K562 (cell line): Measurements from ENCODE around the gene RXRA. TPM values are rescaled to one million over a fixed set of nuclear protein-coding genes. Genes with fewer than 3 reads are reported as not detected.

ENCODE experiments used
- ATAC-seq: fragments of 200-7000 bp; cut with Tn5 transposase; 3 replicates; pipeline ENCODE4 v1.9.1; 2020; ENCODE audit warnings: moderate library complexity
- BruUV-seq: library from RNA; stranded (reverse); fragments of 400-500 nt; replicated peaks from 2 replicates; lab custom pipeline; 2021; lab: Mats Ljungman, UMichigan
- CTCF ChIA-PET: fragments of 300-600 bp; formaldehyde crosslinking; extraction: SDS; loops from one replicate; lab custom pipeline; 2021; ENCODE audit warnings: low intra/inter-chr PET ratio; lab: Yijun Ruan, JAX
- POLR2A ChIA-PET: fragments of 300-600, 350-650 bp; sonication (Branson Sonifier 250); formaldehyde crosslinking; extraction: SDS; loops from one replicate; lab custom pipeline; 2021; ENCODE audit warnings: antibody characterized with exemption, inconsistent platforms; lab: Yijun Ruan, JAX
- DNase-seq, 4 experiments: peaks; one replicate each; pipeline versions ENCODE4 v3.0.0 to v3.0.0-alpha.2; 2011 to 2018; ENCODE audit warnings: low spot score in 3 of 4, mixed read lengths in 3 of 4; ENCODE audit errors: extremely low read depth in 1 of 4
- FAIRE-seq: peaks from 2 replicates; lab custom pipeline; 2011; peaks lifted over from hg19 to GRCh38; lab: Jason Lieb, UNC
- H2AFZ ChIP-seq: 2 replicates; pipeline ENCODE4 v1.6.0; 2011; ENCODE audit warnings: low read depth, low read length, control low read depth, inconsistent platforms
- H3K27ac ChIP-seq: fragments of 200-600 bp; 3 replicates; pipeline ENCODE4 v1.8.0; 2011; ENCODE audit warnings: low read depth, mild to moderate bottlenecking, control low read depth, inconsistent platforms, low read length, moderate library complexity, mixed read lengths; ENCODE audit errors: extremely low read depth
- H3K27me3 ChIP-seq, 2 experiments: fragments of 300-600 bp in 1 of 2; 2 replicates in 1 of 2; 3 replicates in 1 of 2; pipeline versions ENCODE4 v1.6.0 to v1.8.0; 2011; ENCODE audit warnings: inconsistent platforms in 2 of 2, low read length in 2 of 2, mild to moderate bottlenecking in 1 of 2, mixed read lengths in 1 of 2, moderate library complexity in 1 of 2; ENCODE audit not compliant: control insufficient read depth in 2 of 2, insufficient read depth in 2 of 2
- H3K36me3 ChIP-seq: fragments of 300-600 bp; 3 replicates; pipeline ENCODE4 v1.8.0; 2011; ENCODE audit warnings: mild to moderate bottlenecking, low read length, inconsistent platforms; ENCODE audit not compliant: control insufficient read depth, insufficient read depth
- H3K4me1 ChIP-seq, 2 experiments: fragments of 200-600 bp in 1 of 2; replicated peaks in 1 of 2; 2 replicates in 1 of 2; 3 replicates in 1 of 2; pipeline versions ENCODE4 v1.5.1 to v1.8.0; 2011; ENCODE audit warnings: inconsistent platforms in 2 of 2, low read length in 2 of 2, mild to moderate bottlenecking in 1 of 2, mixed read lengths in 1 of 2, moderate library complexity in 1 of 2; ENCODE audit not compliant: control insufficient read depth in 2 of 2, insufficient read depth in 2 of 2
- H3K4me2 ChIP-seq: 2 replicates; pipeline ENCODE4 v1.6.1; 2011; ENCODE audit warnings: low read length, control low read depth, inconsistent platforms, mixed read lengths; ENCODE audit not compliant: insufficient read depth
- H3K4me3 ChIP-seq: fragments of 200-600 bp; sonication (generic), shearing (Covaris generic); 2 replicates; pipeline ENCODE4 v1.5.1; 2016; ENCODE audit warnings: control low read depth, inconsistent platforms
- H3K79me2 ChIP-seq: fragments of 200-600 bp; 3 replicates; pipeline ENCODE4 v1.8.0; 2011; ENCODE audit warnings: low read length, inconsistent platforms; ENCODE audit not compliant: control insufficient read depth, insufficient read depth
- H3K9ac ChIP-seq, 2 experiments: 2 replicates each; pipeline versions ENCODE4 v1.6.0 to v1.6.1; 2011; ENCODE audit warnings: low read depth in 2 of 2, low read length in 2 of 2, control low read depth in 1 of 2, inconsistent platforms in 1 of 2, mild to moderate bottlenecking in 1 of 2, mixed read lengths in 1 of 2; ENCODE audit not compliant: insufficient read depth in 1 of 2
- H3K9me1 ChIP-seq: one replicate; pipeline ENCODE4 v1.6.0; 2011; ENCODE audit warnings: inconsistent platforms, mild to moderate bottlenecking, low read length, moderate library complexity; ENCODE audit not compliant: control insufficient read depth, insufficient read depth
- H3K9me3 ChIP-seq: replicated peaks from 2 replicates; pipeline ENCODE4 v1.5.1; 2011; ENCODE audit warnings: low read depth, low read length, inconsistent platforms; ENCODE audit not compliant: control insufficient read depth, insufficient read depth
- H4K20me1 ChIP-seq: replicated peaks from 2 replicates; pipeline ENCODE4 v1.6.1; 2011; ENCODE audit warnings: low read length, inconsistent platforms, mixed read lengths; ENCODE audit not compliant: control insufficient read depth, insufficient read depth
- CBX5 ChIP-seq: IDR thresholded peaks from 2 replicates; pipeline ENCODE4 v1.6.1; 2014; ENCODE audit warnings: low read depth, borderline replicate concordance
- POLR2G ChIP-seq: fragments of 200-400 bp; formaldehyde crosslinking; IDR thresholded peaks from 2 replicates; pipeline ENCODE4 v1.6.1; 2017; ENCODE audit warnings: low read depth, mild to moderate bottlenecking, antibody characterized with exemption, low read length, moderate library complexity
- RFX1 ChIP-seq: fragments of 450-650 bp; IDR thresholded peaks from 2 replicates; pipeline ENCODE4 v1.6.1; 2016; ENCODE audit warnings: mild to moderate bottlenecking, moderate library complexity
- WGBS: fragments of 100-300 bp; shearing (Covaris generic); methylation state at CpG from one replicate; pipeline ENCODE4 v1.1.6; 2016; ENCODE audit warnings: low coverage, mixed read lengths; ENCODE audit not compliant: insufficient coverage; ENCODE audit errors: missing lambda C conversion rate; 5-methylcytosine and 5-hydroxymethylcytosine counted together
- in situ Hi-C: fragments of 300-500 bp; cut with MboI; formaldehyde crosslinking; loops from 4 replicates; pipeline ENCODE4 v1.15.0; 2018; ENCODE audit warnings: inconsistent platforms, mixed read lengths
- intact Hi-C: fragments of 100-400 bp; cut with micrococcal nuclease; formaldehyde crosslinking; loops from 2 replicates; pipeline ENCODE4 v1.14.2; 2022
- polyA plus RNA-seq, 8 experiments: library from polyadenylated mRNA; depleted of rRNA in 4 of 8; stranded (reverse) in 5 of 8; unstranded in 3 of 8; fragments of >200 nt; fragmentation: Nextera tagmentation in 2 of 8; fragmentation: Illumina TruSeq in 1 of 8; extraction: Ambion mirVana in 2 of 8; extraction: Trizol in 1 of 8; gene quantifications; 2 replicates each; pipeline versions ENCODE4 v1.2.1 to v1.2.3, GENCODE V29; 2011 to 2014; ENCODE audit warnings: inconsistent platforms in 1 of 8, missing spikeins in 1 of 8
- total RNA-seq, 7 experiments: library from RNA; depleted of rRNA in 6 of 7; stranded (reverse); fragments of >200 nt in 6 of 7; fragmentation: Illumina TruSeq in 2 of 7; extraction: Trizol in 2 of 7; gene quantifications; 2 replicates each; pipeline versions ENCODE4 v1.2.1 to v1.2.3, GENCODE V29; 2011 to 2021; ENCODE audit warnings: low replicate concordance in 1 of 7

RXRA gene
- total and polyA plus RNA-seq, 9 of the 15 experiments (the other 6 are each of a cell fraction or from before 2014, with no cell fraction given), result 0.35 to 23.6 (median 4.6) TPM

DNA sequence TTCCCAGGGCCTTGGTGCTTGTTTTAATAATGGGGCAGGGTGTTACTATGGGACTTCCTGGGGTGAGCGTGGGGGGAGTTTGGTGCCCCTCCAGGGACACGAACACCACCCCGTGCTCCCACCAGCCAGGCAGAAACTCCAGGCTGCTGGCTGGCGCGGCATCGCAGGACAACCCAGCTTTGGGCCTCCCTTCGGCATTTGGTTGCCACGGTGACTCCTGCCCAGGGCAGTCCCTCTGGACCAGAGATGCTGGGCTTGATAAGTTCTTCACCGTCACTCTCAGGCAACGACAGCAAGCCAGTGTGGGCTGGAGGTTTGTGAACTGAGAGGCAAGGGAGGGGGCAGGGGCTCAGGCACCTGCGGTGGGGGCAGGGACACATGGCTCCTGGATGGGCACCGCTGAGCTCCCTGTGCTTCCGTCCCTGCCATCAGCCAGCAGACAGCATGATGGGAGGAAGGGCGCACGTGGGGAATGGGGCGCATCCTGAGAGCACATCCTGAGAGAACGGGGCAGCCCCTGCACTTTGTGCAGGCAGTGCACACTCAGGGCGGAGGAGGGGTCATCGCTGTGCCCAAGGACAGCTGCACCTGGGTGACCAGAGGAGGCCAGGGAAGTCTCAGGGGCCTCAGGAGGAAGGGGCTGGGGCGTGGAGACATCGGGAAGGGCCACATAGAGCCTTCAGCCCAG, 116.4 kb downstream of the RXRA start:
- Histone ChIP-seq H3K4me3 (no peak overlapping the region), H3K9ac (no peak overlapping the region), H3K9me3 (no peaks in the 10 kb centered on the region; the same call in 1 of the 2 replicates), H3K27ac (no peak overlapping the region), H3K79me2 (no peaks in the 10 kb centered on the region), H3K9me1 (no peaks in the 10 kb centered on the region), H3K4me1 (peaks cover 0 to 34% of the 10 kb centered on the region in 2 experiments; a peak in 1 of 5 replicates), H3K36me3 (no peaks in the 10 kb centered on the region), H4K20me1 (0 out of 2 replicates have a peak, but pooled peaks cover 4% of the 10 kb centered on the region), H3K4me2 (no peak overlapping the region), H3K27me3 (0 out of 5 replicates have a peak, but pooled peaks cover 0 to 5% of the 10 kb centered on the region in 2 experiments), H2AFZ (no peak overlapping the region)
- 11% methylated on average over 15 of the region's 21 CpGs for WGBS
- DNase-seq (peak in 1 of 4 experiments; percentile 27), ATAC-seq (no peak; the same call in 2 of the 3 replicates), FAIRE-seq (no peak)
- ChIA-PET POLR2A (interaction anchor here (0.6 to 1.4 kb wide), 4 partner anchors 17 to 287 kb away, joined by 3 read pairs; no protein-coding TSS in a partner anchor), CTCF (interaction anchor here (3.5 kb wide), 1 partner anchor 272 kb away, joined by 52 read pairs; no protein-coding TSS in a partner anchor)
- BruUV-seq, result no TSS peak
- in situ Hi-C loops, result no loop called here
- TF ChIP-seq CBX5 (no peak), POLR2G (peak; percentile 33), RFX1 (peak; percentile 47; the same call in 1 of the 2 replicates)
- intact Hi-C loops, result loop anchor here (1.0 to 2.0 kb wide), 2 partner anchors 174 to 272 kb away; no protein-coding TSS in a partner anchor
